Measurements from ENCODE around the gene LRRC15. TPM values are rescaled to one million over a fixed set of nuclear protein-coding genes. Genes with fewer than 3 reads are reported as not detected.

LRRC15 gene
- total RNA-seq, 4 donors from 2014 or later = 0.14 to 0.32 TPM; not detected in 2

DNA sequence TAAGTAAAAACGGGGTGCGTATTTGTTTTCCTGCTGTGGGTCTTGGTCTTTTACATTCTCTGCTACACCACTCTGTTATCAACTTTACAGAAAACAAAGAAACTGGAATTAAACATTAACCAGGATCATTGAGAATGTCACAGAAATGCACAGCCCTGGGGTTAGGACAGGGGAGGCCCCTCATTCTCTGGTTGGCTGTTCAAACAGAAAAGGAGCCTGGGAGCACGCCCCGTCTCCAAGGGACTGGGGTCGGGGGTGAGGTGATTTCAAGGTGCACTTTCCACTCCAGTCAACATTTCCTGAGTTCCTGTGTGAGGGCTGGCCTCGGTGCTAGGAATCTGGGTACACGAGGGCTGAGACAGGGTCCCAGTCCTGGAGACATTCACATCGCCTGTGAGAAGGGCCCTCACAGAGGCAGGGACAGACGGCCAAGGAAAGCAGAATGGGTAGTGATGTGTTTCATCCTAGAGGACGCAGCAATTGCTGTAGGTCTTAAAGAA, 48.7 kb downstream of the LRRC15 start:
- DNase-seq = no peak
- in situ Hi-C loops (cut with MboI; ENCODE audit: low pct_ligation_motif_present in 1 of 4, low pct_unique_long_range_greater_than_20kb in 1 of 4, low sequenced_read_pairs in 3 of 4) = loop anchor here (25.0 kb wide), 3 partner anchors 183 to 658 kb away; partner anchors contain the start of gene HES1 (in 1 of the 4)
- 60% methylated on average over 6 to 10 of the region's 10 CpGs for WGBS, 2 donors (ENCODE audit: low coverage in 1 of 2)

DNA sequence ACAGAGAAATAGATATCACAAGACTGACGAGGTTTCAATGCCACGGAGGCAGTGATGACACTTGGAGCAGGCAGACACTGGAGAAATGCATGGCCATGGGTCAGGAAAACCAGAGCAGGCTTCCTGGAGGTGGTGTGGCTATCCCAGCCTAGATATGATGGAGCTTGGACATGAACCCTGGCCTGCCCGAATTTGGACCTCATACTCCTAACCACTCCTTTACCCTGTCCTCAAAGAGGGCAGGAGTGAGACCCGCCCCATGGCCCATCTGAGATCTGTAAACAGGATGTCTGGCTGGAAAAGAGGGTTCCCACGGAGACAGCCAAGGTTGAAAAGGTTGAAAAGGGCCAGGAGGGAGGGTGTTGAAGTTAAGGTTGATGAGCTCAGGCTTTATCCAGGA, 49.4 kb downstream of the LRRC15 start:
- no peak for TF ChIP-seq POLR2A (IDR thresholded peaks at IDR 0.05)
- TF ChIP-seq POLR2AphosphoS5 (IDR thresholded peaks at IDR 0.05) = no peak
- TF ChIP-seq EP300 (IDR thresholded peaks at IDR 0.05; ENCODE audit: low read depth) = no peak
- TF ChIP-seq, protein P1, sequence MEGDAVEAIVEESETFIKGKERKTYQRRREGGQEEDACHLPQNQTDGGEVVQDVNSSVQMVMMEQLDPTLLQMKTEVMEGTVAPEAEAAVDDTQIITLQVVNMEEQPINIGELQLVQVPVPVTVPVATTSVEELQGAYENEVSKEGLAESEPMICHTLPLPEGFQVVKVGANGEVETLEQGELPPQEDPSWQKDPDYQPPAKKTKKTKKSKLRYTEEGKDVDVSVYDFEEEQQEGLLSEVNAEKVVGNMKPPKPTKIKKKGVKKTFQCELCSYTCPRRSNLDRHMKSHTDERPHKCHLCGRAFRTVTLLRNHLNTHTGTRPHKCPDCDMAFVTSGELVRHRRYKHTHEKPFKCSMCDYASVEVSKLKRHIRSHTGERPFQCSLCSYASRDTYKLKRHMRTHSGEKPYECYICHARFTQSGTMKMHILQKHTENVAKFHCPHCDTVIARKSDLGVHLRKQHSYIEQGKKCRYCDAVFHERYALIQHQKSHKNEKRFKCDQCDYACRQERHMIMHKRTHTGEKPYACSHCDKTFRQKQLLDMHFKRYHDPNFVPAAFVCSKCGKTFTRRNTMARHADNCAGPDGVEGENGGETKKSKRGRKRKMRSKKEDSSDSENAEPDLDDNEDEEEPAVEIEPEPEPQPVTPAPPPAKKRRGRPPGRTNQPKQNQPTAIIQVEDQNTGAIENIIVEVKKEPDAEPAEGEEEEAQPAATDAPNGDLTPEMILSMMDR (IDR thresholded peaks at IDR 0.05) = no peak
- H3K36me3 ChIP-seq = no peaks in the 10 kb centered on the region
- WGBS, 2 donors (ENCODE audit: low coverage in 1 of 2) = 34 to 66% methylated on average over 3 to 5 of the region's 5 CpGs
- intact Hi-C loops (cut with DNase I; ENCODE audit: low total_unique reads) (no loop called here), in situ Hi-C loops (cut with MboI; ENCODE audit: low pct_ligation_motif_present in 1 of 4, low pct_unique_long_range_greater_than_20kb in 1 of 4, low sequenced_read_pairs in 3 of 4) (loop anchor here (25.0 kb wide), 3 partner anchors 183 to 658 kb away; partner anchors contain the start of gene HES1 (in 1 of the 4))
- no peaks in the 10 kb centered on the region for H3K27me3 ChIP-seq
- peaks cover 0 to 6% of the 10 kb centered on the region in 2 donors for H3K9me3 ChIP-seq
- H3K4me3 ChIP-seq = no peak overlapping the region
- no peak for DNase-seq
- H3K27ac ChIP-seq = no peak overlapping the region
- peaks cover 10 to 19% (median 14%) of the 10 kb centered on the region in 4 donors for H3K4me1 ChIP-seq

More for the DNA sequence above, 48.7 kb downstream of the LRRC15 start:
- Histone ChIP-seq H3K36me3 (no peaks in the 10 kb centered on the region), H3K27ac (no peak overlapping the region), H3K9me3 (peaks cover 0 to 6% of the 10 kb centered on the region in 2 donors), H3K4me1 (peaks cover 9 to 13% (median 9%) of the 10 kb centered on the region in 4 donors), H3K4me3 (no peak overlapping the region), H3K27me3 (no peaks in the 10 kb centered on the region)
- TF ChIP-seq, protein P1 (IDR thresholded peaks at IDR 0.05) = no peak
- TF ChIP-seq POLR2AphosphoS5 (IDR thresholded peaks at IDR 0.05) (no peak), EP300 (IDR thresholded peaks at IDR 0.05; ENCODE audit: low read depth) (no peak), POLR2A (IDR thresholded peaks at IDR 0.05) (no peak)
- intact Hi-C loops (cut with DNase I; ENCODE audit: low total_unique reads) = no loop called here

GRCh38 chr3:194318511-194319161, 50.9 kb downstream of the LRRC15 start:
- in situ Hi-C loops (cut with MboI; ENCODE audit: low pct_ligation_motif_present in 1 of 4, low pct_unique_long_range_greater_than_20kb in 1 of 4, low sequenced_read_pairs in 3 of 4) = loop anchor here (5.0 to 25.0 kb wide), 6 partner anchors 181 to 656 kb away; partner anchors contain the start of gene HES1 (in 1 of the 4)
- Histone ChIP-seq H3K9me3 (peaks cover 0 to 6% of the 10 kb centered on the region in 2 donors), H3K27me3 (peaks cover 8% of the 10 kb centered on the region), H3K4me3 (no peak overlapping the region), H3K27ac (no peak overlapping the region), H3K36me3 (no peaks in the 10 kb centered on the region), H3K4me1 (peaks cover 4 to 21% (median 13%) of the 10 kb centered on the region in 4 donors)
- DNase-seq = no peak
- intact Hi-C loops (cut with DNase I; ENCODE audit: low total_unique reads) = loop anchor here (5.0 to 10.0 kb wide), 2 partner anchors 234 to 536 kb away; no protein-coding TSS in a partner anchor
- TF ChIP-seq, protein P1 (IDR thresholded peaks at IDR 0.05) = no peak
- no peak for TF ChIP-seq EP300 (IDR thresholded peaks at IDR 0.05; ENCODE audit: low read depth)
- TF ChIP-seq POLR2AphosphoS5 (IDR thresholded peaks at IDR 0.05) = no peak
- TF ChIP-seq POLR2A (IDR thresholded peaks at IDR 0.05) = no peak
- WGBS, 2 donors (ENCODE audit: low coverage in 1 of 2) = 89 to 95% methylated on average over 2 to 3 of the region's 3 CpGs

DNA sequence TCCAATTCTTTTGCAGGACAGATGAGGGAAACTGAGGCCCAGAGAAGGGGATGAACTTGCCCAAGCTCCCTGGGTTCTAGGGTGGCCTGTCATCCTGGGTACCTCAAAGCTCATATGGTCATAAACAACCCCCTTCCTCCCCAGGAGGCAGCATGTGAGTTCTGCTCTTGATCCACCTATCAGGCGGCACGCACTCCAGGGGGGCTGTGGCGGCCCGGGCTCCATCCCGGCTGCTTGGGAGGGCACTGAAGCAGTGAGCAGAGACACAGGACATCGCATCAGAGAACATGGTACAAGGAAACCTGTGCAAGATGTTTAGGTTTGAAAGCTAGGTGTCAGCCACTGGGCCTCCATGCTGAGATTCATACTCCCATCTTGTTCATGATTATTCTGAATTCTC, 52.6 kb downstream of the LRRC15 start:
- Histone ChIP-seq H3K4me3 (no peak overlapping the region), H3K9me3 (peaks cover 0 to 6% of the 10 kb centered on the region in 2 donors), H3K27me3 (peaks cover 11% of the 10 kb centered on the region), H3K4me1 (peaks cover 4 to 28% (median 21%) of the 10 kb centered on the region in 4 donors), H3K36me3 (no peaks in the 10 kb centered on the region), H3K27ac (no peak overlapping the region)
- TF ChIP-seq POLR2A (IDR thresholded peaks at IDR 0.05) (no peak), EP300 (IDR thresholded peaks at IDR 0.05; ENCODE audit: low read depth) (no peak), POLR2AphosphoS5 (IDR thresholded peaks at IDR 0.05) (no peak)
- TF ChIP-seq, protein P1 (IDR thresholded peaks at IDR 0.05) = no peak
- intact Hi-C loops (cut with DNase I; ENCODE audit: low total_unique reads) (loop anchor here (5.0 to 10.0 kb wide), 2 partner anchors 232 to 535 kb away; no protein-coding TSS in a partner anchor), in situ Hi-C loops (cut with MboI; ENCODE audit: low pct_ligation_motif_present in 1 of 4, low pct_unique_long_range_greater_than_20kb in 1 of 4, low sequenced_read_pairs in 3 of 4) (loop anchor here (5.0 to 25.0 kb wide), 6 partner anchors 180 to 655 kb away; partner anchors contain the start of gene HES1 (in 1 of the 4))
- DNase-seq = no peak
- 96% methylated on average over 6 of the region's 6 CpGs; no CpG with 5 or more reads in 1 of the 2 donors for WGBS, 2 donors (ENCODE audit: low coverage in 1 of 2)

Measured in transverse colon (tissue), 4 donors.